ENCODE data around the gene DIDO1.
"Not testable (repeated sequence)": the region's sequence is repeated elsewhere in the genome, so short reads cannot be mapped to it uniquely, and the experiment has no call there.

Gene DIDO1

GRCh38 chr20:62875419-62876361 is 50.6 kb downstream of the DIDO1 start:
- DNase-seq = peak; percentile 85

- no peak for DNase-seq
Measured at GRCh38 chr20:62874964-62875344, 51.4 kb downstream of the DIDO1 start.

DNA sequence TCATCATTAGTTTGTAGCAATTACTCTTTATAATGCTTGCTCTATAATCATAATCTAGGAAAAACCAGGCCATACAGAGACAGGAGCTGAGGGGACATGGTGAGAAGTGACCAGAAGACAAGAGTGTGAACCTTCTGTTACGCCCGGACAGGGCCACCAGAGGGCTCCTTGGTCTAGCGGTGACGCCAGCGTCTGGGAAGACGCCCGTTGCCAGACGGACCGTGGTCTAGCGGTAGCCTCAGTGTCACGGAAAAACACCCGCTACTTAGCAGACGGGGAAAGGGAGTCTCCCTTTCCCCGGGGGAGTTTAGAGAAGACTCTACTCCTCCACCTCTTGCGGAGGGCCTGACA is 52.6 kb downstream of the DIDO1 start:
- peak; percentile 68 for DNase-seq

GRCh38 chr20:62873280-62873679 is 53.0 kb downstream of the DIDO1 start:
- no peak for DNase-seq

GRCh38 chr20:62872862-62873261 is 53.4 kb downstream of the DIDO1 start:
- DNase-seq = no peak

DNA sequence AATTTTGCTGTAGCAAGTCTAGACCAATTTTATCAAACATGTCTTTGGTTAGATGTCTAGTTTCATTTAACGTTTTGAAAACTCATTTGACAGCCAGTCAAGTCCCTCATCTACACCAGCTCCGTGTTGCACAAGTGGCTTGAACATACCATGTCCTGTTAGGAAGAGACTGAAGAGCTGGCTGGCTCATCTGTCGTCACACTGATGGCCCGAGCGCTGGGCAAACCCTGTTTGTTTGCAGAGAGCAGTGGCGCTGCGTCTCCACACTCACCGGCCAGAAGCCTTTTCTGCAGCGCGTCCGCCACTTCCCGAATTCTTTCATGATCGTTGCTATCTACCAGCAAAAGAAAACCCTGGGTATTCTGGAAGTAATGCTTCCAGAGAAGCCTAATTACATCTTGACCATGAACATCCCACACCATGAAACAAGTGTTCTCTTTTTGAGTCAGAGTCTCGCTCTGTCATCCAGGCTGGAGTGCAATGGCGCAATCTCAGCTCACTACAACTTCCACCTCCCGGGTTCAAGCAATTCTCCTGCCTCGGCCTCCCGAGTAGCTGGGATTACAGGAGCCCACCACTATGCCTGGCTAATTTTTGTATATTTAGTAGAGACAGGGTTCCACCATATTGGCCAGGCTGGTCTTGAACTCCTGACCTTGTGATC is 54.0 kb downstream of the DIDO1 start:
- DNase-seq = no peak

DNA sequence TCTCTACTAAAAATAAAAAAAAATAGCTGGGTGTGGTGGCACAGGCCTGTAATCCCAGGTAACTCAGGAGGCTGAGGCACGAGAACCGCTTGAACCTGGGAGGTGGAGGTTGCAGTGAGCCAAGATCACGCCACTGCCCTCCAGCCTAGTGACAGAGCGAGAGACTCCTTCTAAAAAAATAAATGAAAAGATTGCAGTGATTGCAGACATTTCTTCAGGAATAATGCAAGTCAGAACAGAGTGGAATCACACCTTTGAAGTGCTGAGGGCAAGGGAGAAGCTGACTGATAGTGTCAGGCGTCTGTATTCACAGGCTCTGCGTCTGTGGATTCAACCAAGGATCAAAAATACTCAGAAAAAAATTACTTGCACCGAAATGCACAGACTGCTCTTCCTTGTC is 62.1 kb downstream of the DIDO1 start:
- no peak for DNase-seq

- DNase-seq = peak; percentile 91
Measured at GRCh38 chr20:62861726-62862336, 64.5 kb downstream of the DIDO1 start, which contains the start of gene TCFL5. TCFL5 (minus strand) TSS chr20:62861822; CDS start chr20:62861670, 152 bp downstream.

DNA sequence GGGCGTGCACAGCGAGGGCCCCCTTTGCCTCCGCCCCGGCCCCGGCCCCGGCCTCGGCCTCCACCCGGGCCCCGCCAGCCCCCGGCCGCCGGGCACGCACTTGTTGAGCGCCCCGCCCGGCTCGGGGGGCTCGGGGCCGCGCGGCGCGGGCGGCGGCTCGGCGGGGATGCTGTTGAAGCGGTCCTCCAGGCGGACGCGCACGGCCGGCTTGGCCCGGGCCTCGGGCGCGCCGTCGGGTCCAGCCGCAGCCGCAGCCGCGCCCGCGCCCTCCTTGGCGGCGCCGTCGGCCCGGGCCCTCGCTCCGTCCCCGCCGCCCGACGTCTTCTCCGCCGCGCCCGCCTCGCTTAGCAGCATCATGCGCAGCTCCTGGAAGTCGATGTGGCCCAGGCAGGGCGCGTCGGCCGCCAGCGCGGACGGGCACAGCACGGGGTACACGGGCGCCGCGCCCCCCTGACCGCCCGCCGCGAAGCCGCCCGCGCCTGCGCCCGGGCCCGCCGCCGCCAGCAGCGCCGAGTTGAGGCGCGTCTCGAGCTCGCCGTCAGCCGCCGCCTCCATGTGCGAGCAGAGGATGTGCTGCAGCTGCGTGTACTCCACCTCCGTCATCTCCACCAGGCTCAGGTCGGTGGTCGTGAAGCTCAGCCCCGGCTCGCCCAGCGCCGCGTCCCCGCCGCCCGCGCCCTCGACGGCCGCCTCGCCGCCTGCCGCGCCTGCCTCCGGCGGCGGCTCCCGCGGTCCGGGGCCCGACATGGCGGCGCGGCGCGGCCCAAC is 65.2 kb downstream of the DIDO1 start:
- DNase-seq = no peak

GRCh38 chr20:62860391-62860923 is 65.8 kb downstream of the DIDO1 start:
- no peak for DNase-seq

DNA sequence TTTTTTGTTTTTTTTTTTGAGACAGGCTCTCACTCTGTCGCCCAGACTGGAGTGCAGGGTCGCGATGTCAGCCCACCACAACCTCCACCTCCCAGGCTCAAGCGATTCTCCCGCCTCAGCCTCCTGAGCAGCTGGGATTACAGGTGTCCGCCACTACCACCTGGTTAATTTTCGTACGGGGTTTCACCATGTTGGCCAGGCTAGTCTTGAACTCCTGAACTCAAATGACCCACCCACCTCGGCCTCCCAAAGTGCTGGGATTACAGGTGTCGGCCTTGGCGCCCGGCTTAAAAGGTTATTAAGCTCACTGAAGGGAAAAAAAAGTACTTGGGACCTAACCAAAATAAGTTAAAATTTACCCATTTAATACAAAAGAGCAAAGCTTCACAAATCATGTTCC is 66.6 kb downstream of the DIDO1 start:
- no peak for DNase-seq

GRCh38 chr20:62858058-62858830 is 68.1 kb downstream of the DIDO1 start:
- DNase-seq = no peak

- no peak for DNase-seq
Measured at GRCh38 chr20:62856931-62857619, 69.2 kb downstream of the DIDO1 start.

DNA sequence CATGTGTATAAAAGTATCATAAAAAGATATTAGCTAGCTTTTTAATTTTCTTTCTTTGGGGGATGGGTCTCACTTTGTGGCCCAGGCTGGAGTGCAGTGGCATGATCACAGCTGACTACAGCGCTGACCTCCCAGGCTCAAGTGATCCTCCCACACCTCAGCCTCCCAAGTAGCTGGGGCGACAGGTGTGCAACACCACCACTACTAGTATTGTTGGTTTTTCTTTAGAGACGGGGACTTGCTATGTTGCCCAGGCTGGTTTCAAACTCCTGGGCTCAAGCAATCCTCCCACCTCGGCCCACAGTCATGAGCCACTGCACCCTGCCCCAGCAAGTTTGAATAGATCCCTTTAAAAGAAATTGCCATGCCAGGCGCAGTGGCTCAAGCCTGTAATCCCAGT is 71.2 kb downstream of the DIDO1 start:
- DNase-seq = no peak

DNA sequence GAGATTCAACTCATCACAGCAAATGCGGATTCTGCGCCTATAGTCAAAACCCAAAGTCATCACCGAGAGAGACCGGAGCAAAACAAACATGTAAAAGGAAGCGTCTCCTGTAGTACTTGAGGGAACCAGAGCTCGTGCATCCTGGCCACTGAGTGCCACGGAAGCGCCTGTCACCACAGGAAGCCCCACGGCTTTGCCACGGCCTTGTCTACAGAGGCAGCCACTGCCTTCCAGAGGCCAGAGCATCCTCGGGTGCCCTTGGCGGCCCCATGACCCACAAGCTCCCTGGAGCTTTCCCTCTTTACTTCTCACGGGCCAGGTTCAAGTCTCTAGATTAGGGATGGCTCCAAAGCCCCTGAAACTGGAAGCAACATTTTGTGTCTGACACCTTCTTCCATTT is 72.2 kb downstream of the DIDO1 start:
- no peak for DNase-seq

DNA sequence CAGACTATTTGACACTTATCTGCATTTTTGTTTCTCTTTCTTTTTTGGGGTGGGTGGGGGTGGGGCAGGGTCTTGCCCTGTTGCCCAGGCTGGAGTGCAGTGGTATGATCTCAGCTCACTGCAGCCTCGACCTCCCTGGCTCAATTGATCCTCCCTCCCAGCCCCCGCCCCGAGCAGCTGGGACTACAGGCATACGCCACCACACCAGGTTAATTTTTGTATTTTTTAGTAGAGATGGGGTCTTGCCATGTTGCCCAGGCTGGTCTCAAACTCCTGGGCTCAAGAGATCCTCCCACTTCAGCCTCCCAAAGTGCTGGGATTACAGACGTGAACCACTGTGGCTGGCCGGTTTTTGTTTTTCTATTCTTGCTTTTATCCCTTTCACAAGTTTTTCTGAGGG is 73.0 kb downstream of the DIDO1 start:
- DNase-seq = not testable (repeated sequence)

DNA sequence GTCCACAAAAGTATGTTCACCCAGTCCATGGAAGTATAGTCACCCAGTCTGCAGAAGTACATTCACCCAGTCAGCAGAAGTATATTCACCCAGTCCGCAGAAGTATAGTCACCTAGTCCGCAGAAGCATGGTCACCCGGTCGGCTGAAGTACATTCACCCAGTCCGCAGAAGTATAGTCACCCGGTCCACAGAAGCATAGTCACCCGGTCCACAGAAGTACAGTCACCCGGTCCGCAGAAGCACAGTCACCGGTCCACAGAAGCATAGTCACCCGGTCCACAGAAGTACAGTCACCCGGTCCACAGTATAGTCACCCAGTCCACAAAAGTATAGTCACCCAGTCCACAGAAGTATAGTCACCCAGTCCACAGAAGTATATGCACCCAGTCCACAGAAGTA is 73.5 kb downstream of the DIDO1 start:
- DNase-seq = no peak

DNA sequence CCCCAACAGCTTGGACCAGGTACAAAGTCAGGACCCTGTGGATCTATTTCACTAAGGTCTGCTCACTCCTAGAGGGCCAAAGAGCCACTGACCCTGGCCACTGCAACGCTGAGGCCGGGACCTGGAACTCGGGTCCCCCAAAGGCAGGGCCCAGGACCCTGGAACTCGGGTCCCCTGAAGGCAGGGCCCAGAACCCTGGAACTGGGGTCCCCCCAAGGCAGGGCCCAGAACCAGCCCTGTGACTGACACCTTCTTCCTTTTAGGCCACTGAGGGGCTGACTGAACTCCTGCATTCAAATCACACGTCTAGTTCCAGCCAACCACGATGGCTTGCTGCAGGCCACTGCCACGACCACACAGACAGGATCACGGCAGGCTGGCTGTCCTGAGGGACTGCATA is 74.1 kb downstream of the DIDO1 start:
- DNase-seq = no peak

GRCh38 chr20:62850333-62850974 is 75.9 kb downstream of the DIDO1 start:
- peak; percentile 47 for DNase-seq

DNA sequence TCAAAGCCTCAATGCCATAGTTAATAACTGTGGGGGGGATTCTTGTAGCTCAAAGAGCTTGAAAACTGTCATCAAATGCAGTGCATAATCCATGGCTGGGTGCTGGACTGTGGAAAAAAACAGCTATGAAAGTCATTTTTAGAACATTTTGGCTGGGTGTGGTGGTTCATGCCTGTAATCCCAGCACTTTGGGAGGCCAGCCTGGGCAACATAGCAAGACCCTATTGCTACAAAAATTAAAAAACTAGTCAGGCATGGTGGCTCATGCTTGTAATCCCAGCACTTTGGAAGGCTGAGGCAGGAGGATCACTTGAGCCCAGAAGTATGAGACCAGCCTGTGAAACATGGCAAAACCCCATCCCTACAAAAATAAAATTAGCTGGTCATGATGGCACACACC is 76.9 kb downstream of the DIDO1 start:
- no peak for DNase-seq

GRCh38 chr20:62848917-62849316 is 77.4 kb downstream of the DIDO1 start:
- DNase-seq = not testable (repeated sequence)

Measured in right hindlimb (tissue), 1 donor.